TTC549 (cell line): ENCODE data around the gene CCL22.

Source experiments
- FAIRE-seq: peaks from 2 replicates; lab custom pipeline; 2012; peaks lifted over from hg19 to GRCh38; lab: Jason Lieb, UNC

Gene CCL22

DNA sequence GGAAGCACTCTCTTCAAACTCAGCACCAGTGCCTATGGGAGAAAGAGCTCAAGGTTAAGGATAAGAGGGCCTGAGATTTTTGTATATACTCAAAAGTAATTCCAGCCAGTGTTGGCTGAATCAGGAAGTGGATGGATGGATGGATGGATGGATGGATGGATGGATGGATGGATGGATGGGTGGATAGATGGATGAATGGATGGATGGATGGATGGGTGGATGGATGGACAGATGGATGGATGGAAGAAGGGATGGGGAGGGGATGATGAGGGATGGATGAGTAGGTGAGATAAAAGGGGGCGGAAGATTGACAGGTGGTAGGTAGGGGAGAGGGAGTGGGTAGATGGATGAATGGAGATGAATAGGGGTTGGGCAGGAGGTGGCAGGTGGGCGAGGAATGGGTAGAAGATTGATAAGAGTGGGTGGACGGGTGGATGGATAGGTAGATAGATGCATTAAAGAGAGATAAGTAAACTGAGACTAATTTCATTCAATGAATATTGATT lies 17.8 kb downstream of the CCL22 start:
- FAIRE-seq, result no peak

DNA sequence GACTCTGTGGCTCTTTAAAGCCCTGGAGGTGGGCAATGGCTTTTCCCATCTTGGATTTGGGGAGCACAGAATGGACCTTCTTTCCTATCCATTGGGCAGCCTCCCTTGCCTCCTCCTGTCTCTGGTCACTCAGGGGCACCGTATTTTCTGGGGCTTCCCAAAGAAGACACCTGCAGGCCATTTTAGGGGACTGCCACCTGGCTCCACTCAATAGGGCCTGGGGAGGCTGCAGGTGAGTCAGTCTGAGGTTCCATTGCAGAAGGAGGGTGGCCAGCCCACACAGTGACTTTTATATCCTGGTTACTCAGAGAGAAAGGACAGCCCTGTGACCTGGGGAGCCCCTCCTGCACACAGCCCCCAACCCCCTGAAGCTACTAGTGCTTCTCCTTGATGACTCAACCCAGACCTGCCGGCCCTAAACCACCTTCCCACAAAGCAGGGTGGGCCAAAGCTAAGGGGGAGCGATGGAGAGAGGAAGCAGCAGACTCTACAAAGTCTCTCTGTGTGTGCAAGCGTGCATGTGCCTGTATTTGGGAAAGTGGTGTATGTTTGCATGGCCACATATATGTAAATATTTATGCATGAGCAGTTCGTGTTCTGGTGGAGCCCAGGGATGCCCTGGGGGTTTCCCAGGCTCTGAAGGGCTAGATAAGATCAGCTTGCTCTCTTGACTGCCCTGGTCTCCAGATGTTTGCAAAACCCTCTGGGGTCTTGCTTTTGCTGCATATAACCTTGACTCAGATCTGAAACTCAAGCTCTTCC lies 18.7 kb downstream of the CCL22 start:
- no peak for FAIRE-seq

DNA sequence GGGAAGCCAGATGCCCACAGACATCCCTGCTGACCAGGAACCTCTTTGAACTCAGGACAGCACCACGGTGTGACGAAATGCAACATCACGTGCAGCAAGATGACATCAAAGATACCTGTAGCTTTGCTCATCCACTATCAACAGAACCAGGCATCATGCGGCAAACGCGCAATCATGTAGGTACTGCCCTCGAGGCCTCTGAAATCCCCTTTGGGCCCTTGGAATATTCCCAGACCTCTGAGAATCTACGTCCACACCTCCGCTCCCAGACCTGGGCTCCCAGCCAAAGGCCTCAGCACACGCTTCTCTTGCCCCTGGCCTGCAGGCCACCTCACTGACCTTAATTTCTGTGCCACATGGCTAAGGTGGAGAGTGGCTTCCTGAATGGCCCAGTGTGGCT lies 21.0 kb downstream of the CCL22 start:
- no peak for FAIRE-seq

DNA sequence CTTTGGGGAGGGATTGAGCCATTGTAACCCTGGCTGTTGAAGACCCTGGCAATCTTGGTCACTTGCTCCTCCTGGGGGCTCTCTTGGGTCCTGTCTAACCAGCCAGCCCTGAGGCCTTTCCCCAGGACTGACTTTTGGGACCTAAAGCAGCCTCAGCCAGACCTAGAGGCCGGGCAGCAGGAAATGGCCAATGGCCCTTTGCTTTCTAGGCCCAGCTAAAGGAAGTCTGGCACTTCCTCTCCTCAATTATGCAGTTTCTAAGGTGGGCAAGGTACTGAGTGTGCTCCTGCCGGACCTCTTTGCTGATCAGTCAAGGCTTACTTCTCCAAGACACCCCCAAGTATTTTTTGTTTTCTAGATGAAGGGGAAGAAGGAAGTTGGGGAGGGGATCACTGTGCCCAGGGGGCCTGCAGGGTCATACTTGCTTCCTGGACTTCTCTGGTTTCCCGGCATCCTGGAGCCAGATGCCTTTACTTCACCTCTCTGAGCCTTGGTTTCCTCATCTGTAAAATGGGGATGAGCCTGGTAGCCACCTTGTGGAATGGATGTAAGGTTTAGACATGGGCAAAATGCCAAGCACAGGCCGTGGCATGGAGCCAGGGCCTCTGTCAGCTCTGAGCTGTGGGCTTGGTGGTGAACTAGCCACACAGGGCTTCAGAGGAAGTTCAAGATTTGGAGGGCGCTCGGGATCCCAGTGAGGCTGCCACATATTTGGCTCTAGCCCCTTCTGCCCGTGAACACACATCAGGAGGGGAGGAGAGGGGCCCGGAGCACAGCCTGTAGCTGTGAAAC lies 22.3 kb downstream of the CCL22 start:
- FAIRE-seq, result no peak

DNA sequence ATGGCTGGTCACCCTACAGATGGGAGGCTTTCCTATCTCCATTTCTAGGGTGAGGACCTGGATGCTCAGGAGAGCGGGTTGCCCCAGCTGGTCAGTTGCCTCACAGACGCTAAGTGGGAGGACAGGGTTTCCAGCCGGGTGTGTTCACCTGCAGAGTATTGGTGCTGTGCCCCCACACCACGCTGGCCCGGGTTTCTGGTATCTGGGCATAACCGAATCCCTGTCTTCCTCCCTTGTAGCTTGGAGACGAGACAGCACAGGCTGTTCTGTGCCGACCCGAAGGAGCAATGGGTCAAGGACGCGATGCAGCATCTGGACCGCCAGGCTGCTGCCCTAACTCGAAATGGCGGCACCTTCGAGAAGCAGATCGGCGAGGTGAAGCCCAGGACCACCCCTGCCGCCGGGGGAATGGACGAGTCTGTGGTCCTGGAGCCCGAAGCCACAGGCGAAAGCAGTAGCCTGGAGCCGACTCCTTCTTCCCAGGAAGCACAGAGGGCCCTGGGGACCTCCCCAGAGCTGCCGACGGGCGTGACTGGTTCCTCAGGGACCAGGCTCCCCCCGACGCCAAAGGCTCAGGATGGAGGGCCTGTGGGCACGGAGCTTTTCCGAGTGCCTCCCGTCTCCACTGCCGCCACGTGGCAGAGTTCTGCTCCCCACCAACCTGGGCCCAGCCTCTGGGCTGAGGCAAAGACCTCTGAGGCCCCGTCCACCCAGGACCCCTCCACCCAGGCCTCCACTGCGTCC lies 23.4 kb downstream of the CCL22 start:
- no peak for FAIRE-seq

DNA sequence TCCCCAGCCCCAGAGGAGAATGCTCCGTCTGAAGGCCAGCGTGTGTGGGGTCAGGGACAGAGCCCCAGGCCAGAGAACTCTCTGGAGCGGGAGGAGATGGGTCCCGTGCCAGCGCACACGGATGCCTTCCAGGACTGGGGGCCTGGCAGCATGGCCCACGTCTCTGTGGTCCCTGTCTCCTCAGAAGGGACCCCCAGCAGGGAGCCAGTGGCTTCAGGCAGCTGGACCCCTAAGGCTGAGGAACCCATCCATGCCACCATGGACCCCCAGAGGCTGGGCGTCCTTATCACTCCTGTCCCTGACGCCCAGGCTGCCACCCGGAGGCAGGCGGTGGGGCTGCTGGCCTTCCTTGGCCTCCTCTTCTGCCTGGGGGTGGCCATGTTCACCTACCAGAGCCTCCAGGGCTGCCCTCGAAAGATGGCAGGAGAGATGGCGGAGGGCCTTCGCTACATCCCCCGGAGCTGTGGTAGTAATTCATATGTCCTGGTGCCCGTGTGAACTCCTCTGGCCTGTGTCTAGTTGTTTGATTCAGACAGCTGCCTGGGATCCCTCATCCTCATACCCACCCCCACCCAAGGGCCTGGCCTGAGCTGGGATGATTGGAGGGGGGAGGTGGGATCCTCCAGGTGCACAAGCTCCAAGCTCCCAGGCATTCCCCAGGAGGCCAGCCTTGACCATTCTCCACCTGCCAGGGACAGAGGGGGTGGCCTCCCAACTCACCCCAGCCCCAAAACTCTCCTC lies 24.1 kb downstream of the CCL22 start:
- FAIRE-seq, result no peak

DNA sequence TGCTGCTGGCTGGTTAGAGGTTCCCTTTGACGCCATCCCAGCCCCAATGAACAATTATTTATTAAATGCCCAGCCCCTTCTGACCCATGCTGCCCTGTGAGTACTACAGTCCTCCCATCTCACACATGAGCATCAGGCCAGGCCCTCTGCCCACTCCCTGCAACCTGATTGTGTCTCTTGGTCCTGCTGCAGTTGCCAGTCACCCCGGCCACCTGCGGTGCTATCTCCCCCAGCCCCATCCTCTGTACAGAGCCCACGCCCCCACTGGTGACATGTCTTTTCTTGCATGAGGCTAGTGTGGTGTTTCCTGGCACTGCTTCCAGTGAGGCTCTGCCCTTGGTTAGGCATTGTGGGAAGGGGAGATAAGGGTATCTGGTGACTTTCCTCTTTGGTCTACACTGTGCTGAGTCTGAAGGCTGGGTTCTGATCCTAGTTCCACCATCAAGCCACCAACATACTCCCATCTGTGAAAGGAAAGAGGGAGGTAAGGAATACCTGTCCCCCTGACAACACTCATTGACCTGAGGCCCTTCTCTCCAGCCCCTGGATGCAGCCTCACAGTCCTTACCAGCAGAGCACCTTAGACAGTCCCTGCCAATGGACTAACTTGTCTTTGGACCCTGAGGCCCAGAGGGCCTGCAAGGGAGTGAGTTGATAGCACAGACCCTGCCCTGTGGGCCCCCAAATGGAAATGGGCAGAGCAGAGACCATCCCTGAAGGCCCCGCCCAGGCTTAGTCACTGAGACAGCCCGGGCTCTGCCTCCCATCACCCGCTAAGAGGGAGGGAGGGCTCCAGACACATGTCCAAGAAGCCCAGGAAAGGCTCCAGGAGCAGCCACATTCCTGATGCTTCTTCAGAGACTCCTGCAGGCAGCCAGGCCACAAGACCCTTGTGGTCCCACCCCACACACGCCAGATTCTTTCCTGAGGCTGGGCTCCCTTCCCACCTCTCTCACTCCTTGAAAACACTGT lies 25.0 kb downstream of the CCL22 start:
- FAIRE-seq, result no peak

DNA sequence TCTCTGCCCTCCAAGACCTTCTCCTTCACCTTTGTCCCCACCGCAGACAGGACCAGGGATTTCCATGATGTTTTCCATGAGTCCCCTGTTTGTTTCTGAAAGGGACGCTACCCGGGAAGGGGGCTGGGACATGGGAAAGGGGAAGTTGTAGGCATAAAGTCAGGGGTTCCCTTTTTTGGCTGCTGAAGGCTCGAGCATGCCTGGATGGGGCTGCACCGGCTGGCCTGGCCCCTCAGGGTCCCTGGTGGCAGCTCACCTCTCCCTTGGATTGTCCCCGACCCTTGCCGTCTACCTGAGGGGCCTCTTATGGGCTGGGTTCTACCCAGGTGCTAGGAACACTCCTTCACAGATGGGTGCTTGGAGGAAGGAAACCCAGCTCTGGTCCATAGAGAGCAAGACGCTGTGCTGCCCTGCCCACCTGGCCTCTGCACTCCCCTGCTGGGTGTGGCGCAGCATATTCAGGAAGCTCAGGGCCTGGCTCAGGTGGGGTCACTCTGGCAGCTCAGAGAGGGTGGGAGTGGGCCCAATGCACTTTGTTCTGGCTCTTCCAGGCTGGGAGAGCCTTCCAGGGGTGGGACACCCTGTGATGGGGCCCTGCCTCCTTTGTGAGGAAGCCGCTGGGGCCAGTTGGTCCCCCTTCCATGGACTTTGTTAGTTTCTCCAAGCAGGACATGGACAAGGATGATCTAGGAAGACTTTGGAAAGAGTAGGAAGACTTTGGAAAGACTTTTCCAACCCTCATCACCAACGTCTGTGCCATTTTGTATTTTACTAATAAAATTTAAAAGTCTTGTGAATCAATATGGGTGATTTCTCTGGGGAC lies 25.9 kb downstream of the CCL22 start:
- no peak for FAIRE-seq

DNA sequence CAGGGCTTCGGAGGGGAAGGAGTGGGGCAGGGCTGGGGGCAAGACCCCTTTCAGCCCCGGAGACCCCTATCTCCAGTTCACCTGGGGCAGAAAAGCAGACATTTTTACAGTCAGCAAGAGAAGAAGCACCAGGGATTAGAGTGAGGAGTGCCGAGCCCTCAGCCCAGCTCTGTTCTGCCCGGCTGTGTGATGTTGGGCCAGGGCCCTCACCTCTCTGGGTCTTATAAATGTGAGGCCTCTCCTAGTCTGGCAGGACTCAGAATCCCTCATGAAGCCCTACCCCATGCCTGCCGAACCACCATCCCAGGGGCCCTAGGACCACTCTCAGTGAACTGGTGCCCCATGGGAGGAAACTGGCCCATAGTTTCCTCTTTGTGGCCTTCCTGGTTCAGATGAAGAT lies 26.5 kb downstream of the CCL22 start:
- no peak for FAIRE-seq

DNA sequence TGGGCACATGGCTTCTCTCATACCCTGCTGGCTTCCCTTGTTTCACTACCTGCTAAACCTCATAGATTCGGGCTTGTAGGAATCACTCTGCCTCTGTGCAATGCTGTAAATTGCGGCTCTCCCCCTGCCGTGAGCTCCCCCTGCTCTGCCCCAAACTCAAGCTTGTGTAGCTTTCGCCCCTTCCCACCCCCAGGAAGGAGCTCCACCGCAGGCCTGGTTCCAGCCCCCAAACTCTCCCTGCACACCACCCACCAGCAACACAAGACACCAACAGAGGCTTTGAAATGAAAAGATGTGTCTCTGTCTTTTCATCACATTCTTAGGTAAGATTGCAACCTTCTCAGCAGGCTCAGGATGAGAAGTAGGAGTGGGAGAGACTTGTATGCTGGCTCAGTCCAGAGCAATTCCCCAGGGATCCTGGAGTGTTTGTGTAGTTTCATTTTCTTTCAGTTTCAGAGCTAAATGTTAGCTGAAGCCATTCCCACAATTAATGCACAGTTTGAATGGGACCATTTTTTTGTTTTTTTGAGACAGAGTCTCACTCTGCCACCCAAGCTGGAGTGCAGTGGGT lies 27.9 kb downstream of the CCL22 start:
- FAIRE-seq, result no peak

DNA sequence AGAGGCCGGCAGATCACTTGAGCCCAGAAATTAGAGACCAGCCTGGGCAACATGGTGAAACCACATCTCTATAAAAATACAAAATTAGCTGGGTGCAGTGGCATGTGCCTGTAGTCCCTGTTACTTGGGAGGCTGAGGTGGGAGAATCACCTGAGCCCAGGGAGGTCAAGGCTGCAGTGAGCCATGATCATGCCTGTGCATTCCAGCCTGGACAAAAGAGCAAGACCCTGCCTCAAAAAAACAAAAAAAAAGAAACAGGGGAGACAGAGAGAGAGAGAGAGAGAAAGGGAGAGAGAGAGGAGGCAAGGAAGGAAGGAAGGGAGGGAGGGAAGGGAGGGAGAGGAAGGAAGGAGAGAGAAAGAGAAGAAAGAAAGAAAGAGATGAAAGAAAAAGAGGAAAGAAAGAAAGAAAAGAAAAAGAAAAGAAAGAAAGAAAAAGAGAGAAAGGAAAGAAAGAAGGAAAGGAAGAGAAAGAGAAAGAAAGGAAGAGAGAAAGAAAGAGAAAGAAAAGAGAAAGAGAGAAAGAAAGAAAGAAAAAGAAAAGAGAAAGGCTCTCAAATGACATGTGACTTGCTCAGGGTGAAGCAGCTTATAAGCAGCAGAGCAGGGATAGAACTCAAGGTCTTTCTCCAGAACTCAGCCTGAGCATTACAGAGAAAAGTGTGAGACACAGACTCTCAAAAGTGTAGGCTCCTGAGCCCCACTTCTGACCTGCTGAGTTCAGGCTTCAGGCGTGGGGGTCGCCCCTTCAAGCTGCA lies 29.2 kb downstream of the CCL22 start:
- no peak for FAIRE-seq

DNA sequence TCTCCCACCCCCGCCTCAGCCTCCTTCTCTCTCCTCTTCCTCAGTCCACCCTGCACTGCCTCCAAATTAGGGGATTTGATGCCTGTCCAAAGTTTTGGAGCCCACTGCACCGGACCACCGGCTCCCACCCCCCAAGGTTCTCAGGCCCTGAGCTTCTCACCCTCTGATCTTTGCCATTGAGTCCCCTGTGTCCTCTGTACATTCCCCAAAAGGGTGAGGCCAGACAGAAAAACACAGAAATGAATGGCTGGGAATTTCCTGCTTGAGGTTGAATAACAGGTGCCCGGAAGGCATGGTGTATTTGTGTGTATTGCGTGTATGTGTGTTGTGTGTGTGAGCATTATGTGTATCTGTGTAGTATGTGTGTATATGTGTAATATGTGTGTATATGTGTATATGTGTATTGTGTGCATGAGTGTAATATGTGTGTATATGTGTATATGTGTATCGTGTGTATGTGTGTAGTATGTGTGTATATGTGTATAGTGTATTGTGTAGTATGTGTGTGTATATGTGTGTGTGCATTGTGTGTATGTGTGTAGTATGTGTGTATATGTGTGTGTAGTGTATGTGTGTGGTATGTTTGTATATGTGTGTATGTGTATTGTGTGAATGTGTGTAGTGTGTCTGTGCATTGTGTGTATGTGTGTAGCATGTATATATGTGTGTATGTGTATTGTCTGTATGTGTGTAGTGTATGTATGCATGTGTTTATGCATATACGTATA lies 29.9 kb downstream of the CCL22 start:
- no peak for FAIRE-seq

DNA sequence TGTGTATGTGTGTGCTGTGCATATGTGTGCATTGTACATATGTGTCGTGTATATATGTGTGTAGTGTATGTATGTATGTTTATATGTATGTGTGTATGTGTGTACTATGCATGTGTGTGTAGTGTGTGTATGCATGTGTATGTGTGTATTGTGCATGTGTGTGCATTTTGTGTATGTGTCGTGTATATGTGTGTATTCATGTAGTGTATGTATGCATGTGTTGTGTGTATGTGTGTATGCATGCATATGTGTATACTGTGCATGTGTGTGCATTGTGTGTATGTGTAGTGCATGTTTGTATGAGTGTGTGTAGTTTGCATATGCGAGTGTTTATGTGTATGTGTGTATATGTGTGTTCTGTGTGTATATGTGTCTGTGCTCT lies 30.5 kb downstream of the CCL22 start:
- no peak for FAIRE-seq

DNA sequence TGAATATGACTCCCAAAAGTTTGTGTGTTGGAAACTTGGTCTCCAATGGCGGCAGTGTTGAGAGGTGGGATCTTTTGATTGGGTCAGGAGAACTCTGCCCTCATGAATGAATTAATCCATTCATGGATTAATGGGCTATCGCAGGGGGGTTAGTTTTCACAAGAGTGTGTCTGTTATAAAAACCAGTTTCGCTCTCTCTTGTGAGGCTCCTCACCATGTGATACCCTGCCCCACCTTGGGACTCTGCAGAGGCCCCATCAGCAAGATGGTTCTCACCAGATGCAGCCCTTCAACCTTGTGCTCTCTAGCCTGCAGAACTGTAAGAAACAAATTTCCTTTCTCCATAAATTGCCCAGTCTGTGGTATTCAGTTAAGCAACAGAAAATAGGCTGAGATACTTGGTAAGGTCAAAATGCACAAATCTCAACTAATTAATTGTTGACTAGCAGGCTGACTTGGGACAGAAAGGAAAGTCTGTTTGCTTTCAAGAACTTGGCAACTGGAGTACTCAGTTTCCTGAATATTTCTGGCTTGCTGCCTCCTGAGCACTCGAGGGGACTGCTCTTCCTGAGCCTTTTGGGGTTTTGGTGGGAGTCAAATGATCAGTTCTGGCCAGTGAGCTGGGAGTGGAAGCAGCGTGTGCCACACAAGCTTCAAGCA lies 32.2 kb downstream of the CCL22 start:
- FAIRE-seq, result no peak

DNA sequence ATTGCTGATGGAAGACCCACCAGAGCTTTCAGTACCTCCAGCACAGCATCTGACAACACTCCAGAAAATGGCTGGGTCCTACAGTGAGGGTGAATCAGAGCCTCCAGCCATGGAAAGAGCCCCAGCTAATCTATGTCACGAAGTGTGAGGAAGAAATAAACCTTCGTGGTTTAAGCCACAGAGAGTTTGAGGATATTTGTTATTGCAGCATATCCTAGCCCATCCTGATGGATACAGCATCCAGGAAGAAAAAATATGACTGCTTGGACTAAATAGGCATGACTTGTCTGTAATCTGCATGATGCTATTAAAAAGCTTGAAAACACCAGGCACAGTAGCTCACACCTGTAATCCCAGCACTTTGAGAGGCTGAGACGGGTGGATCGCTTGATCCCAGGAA lies 32.7 kb downstream of the CCL22 start:
- no peak for FAIRE-seq

DNA sequence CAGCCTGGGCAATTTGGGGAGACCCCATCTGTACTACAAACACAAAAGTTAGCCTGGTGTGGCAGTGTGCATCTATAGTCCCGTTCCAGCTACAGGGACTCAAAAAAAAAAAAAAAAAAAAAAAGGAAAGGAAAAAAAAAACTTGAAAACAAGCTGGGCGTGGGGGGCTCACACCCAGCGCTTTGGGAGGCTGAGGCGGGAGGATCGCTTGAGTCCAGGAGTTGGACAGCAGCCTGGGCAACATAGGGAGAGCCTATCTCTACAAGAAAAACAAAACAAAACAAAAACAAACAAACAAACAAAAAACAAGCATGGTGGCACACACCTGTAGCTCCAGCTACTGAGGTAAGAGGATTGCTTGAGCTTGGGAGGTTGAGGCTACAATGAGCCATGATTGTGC lies 33.1 kb downstream of the CCL22 start:
- no peak for FAIRE-seq

DNA sequence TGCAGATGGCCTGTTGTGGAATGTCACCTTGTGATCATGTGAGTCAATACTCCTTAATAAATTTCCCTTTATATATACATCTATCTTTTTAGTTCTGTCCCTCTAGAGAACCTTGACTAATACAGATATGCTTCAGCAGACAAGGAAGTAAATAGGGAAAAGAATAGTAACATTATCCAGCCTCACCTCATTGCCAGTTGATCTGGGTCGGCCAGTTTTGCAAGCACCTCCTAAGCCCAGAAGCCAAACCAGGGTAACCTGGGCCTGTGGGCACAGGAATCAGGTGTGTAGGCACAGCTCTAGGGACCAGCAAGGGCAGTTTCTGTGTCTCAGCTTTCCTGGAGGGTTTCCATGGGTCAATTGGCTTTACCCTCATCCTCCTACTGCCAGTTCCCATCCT lies 34.1 kb downstream of the CCL22 start:
- no peak for FAIRE-seq

DNA sequence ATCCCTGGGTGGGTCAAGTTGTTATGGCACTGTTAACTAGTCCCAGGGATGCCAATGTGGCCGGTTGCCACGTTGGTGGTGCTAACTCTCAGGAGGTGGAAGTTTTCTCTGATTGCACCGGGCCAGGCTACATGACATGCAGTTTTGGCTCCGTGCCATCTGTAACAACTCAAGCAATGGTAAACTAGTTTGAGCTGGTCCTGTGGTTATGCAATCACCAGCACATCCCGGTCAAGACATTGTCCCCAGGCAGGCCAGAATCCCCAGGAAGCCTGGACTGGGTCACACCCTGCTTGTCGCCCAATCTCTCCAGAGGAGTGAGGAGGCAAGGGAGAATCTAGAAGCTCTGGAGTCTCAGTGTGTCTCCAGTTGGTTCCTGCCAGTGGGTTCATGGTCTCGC lies 35.9 kb downstream of the CCL22 start:
- FAIRE-seq, result no peak
